ENCODE measurements around the gene KCTD5. TPM values are rescaled to one million over a fixed set of nuclear protein-coding genes. Genes with fewer than 3 reads are reported as not detected.
"Not testable (repeated sequence)": the region's sequence is repeated elsewhere in the genome, so short reads cannot be mapped to it uniquely, and the experiment has no call there.

The KCTD5 gene
- total RNA-seq, 1 experiment from 2014 or later, result 42.1 TPM

DNA sequence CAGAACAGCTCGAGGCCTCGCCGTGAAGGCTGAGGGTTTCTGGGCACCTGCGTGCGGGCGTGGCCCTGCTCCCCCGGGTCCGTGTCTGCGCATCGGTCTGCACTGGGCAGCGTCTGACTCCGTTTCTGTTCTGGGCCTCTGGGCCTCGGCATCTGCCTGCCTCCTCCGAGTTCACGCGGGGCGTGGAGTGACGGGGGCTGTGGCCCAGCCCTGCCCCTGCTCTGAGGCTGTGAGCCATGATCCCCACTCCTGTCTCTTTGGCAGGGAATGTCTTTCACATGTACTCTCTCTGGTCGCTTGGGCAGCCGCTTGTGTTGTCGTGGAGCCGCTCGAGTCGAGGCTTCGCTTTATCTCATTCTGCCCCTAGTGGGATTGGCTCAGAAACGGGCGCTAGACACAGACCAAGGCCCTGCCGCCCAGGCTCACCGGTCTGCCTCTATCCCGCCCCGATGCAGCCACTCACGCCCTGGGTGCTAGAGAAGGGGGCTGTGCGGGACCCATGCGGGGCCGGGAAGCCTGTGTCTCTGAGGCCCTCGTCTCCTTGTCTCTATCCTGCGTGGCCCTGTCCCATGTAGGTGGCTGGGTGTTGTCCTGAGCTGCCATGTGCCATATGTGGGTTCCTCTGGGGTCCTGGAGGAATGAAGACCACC, 14.4 kb downstream of the KCTD5 start:
- CTCF ChIA-PET; H3K4me2 ChIP-seq (ENCODE audit: low read length); DNase-seq (ENCODE audit: low read depth, low spot score); ATAC-seq; H3K27ac ChIP-seq (ENCODE audit: low read depth, low read length); BruUV-seq (replicated peaks); H3K9me3 ChIP-seq (ENCODE audit: control insufficient read depth in 1 of 2, insufficient read depth in 1 of 2, low read depth in 1 of 2, low read length in 2 of 2); H2AFZ ChIP-seq (ENCODE audit: low read depth, low read length, poor library complexity, severe bottlenecking); H3K4me1 ChIP-seq (ENCODE audit: control insufficient read depth in 1 of 2, insufficient read depth in 2 of 2, low read length in 2 of 2); H3K27me3 ChIP-seq (ENCODE audit: insufficient read depth, low read length); RAD21 ChIA-PET (ENCODE audit: low non-redundant PET in 1 of 2, low total read pairs in 2 of 2, uncharacterized antibody in 2 of 2, unreplicated experiment in 2 of 2); intact Hi-C loops (cut with micrococcal nuclease); H3K36me3 ChIP-seq (ENCODE audit: control insufficient read depth in 1 of 2, insufficient read depth in 2 of 2, low read length in 2 of 2); POLR2A ChIA-PET; H3K9ac ChIP-seq (ENCODE audit: low read length); H4K20me1 ChIP-seq (ENCODE audit: insufficient read depth); H3K4me3 ChIP-seq (replicated peaks in 1 of 2; ENCODE audit: low read depth in 1 of 2, low read length in 2 of 2); H3K9me2 ChIP-seq (ENCODE audit: insufficient read depth): not testable (repeated sequence)
- peaks cover 23% of the 10 kb centered on the region for H3K79me2 ChIP-seq (ENCODE audit: insufficient read depth, low read length)

- H3K4me1 ChIP-seq (ENCODE audit: control insufficient read depth in 1 of 2, insufficient read depth in 2 of 2, low read length in 2 of 2), result peaks cover 0 to 3% of the 10 kb centered on the region in 2 experiments; a peak in 2 of 4 replicates
- no peak overlapping the region for H3K4me3 ChIP-seq (replicated peaks in 1 of 2; ENCODE audit: low read depth in 1 of 2, low read length in 2 of 2)
- ChIA-PET POLR2A (no interaction called here), RAD21 (ENCODE audit: low non-redundant PET in 1 of 2, low total read pairs in 2 of 2, uncharacterized antibody in 2 of 2, unreplicated experiment in 2 of 2) (interaction anchor here in 1 of 2 experiments (0.5 kb wide), 1 partner anchor 705 kb away, joined by 8 read pairs; no protein-coding TSS in a partner anchor), CTCF (no interaction called here)
- H2AFZ ChIP-seq (ENCODE audit: low read depth, low read length, poor library complexity, severe bottlenecking), result no peak overlapping the region
- intact Hi-C loops (cut with micrococcal nuclease), result no loop called here
- H3K4me2 ChIP-seq (ENCODE audit: low read length), result no peak overlapping the region
- DNase-seq (ENCODE audit: low read depth, low spot score) (no peak), ATAC-seq (no peak)
- H3K9ac ChIP-seq (ENCODE audit: low read length), result no peak overlapping the region
- BruUV-seq (replicated peaks), result no TSS peak
- H3K9me2 ChIP-seq (ENCODE audit: insufficient read depth), result no peaks in the 10 kb centered on the region
- no peaks in the 10 kb centered on the region for H3K27me3 ChIP-seq (ENCODE audit: insufficient read depth, low read length)
- peaks cover 4 to 9% of the 10 kb centered on the region in 2 experiments; a peak in 3 of 4 replicates for H3K36me3 ChIP-seq (ENCODE audit: control insufficient read depth in 1 of 2, insufficient read depth in 2 of 2, low read length in 2 of 2)
- H3K9me3 ChIP-seq (ENCODE audit: control insufficient read depth in 1 of 2, insufficient read depth in 1 of 2, low read depth in 1 of 2, low read length in 2 of 2), result no peaks in the 10 kb centered on the region
- peaks cover 16% of the 10 kb centered on the region for H3K79me2 ChIP-seq (ENCODE audit: insufficient read depth, low read length)
- no peak overlapping the region for H3K27ac ChIP-seq (ENCODE audit: low read depth, low read length)
- H4K20me1 ChIP-seq (ENCODE audit: insufficient read depth), result no peaks in the 10 kb centered on the region
- TF ChIP-seq ZFX (IDR thresholded peaks at IDR 0.05) (no peak), EZH2 (IDR thresholded peaks at IDR 0.05) (no peak), FOSL1 (IDR thresholded peaks at IDR 0.05; ENCODE audit: low read depth) (no peak), CBX3 (IDR thresholded peaks at IDR 0.05; ENCODE audit: low read depth) (no peak), CEBPB (IDR thresholded peaks at IDR 0.05; ENCODE audit: low read depth) (no peak), ZNF274 (IDR thresholded peaks at IDR 0.05; ENCODE audit: low read depth, low read length) (no peak), SRF (IDR thresholded peaks at IDR 0.05; ENCODE audit: low read depth) (no peak), ELF1 (IDR thresholded peaks at IDR 0.05; ENCODE audit: borderline replicate concordance, low read depth) (no peak), TCF7L2 (IDR thresholded peaks at IDR 0.05; ENCODE audit: borderline replicate concordance, extremely low read depth, insufficient read depth, insufficient read length) (no peak), SP1 (IDR thresholded peaks at IDR 0.05; ENCODE audit: low read depth) (no peak), YY1 (IDR thresholded peaks at IDR 0.05; ENCODE audit: extremely low read depth, insufficient replicate concordance, low read depth, low read length) (no peak), ZBTB33 (IDR thresholded peaks at IDR 0.05; ENCODE audit: extremely low read depth, insufficient replicate concordance, low read length) (no peak)
- TF ChIP-seq, protein P1, sequence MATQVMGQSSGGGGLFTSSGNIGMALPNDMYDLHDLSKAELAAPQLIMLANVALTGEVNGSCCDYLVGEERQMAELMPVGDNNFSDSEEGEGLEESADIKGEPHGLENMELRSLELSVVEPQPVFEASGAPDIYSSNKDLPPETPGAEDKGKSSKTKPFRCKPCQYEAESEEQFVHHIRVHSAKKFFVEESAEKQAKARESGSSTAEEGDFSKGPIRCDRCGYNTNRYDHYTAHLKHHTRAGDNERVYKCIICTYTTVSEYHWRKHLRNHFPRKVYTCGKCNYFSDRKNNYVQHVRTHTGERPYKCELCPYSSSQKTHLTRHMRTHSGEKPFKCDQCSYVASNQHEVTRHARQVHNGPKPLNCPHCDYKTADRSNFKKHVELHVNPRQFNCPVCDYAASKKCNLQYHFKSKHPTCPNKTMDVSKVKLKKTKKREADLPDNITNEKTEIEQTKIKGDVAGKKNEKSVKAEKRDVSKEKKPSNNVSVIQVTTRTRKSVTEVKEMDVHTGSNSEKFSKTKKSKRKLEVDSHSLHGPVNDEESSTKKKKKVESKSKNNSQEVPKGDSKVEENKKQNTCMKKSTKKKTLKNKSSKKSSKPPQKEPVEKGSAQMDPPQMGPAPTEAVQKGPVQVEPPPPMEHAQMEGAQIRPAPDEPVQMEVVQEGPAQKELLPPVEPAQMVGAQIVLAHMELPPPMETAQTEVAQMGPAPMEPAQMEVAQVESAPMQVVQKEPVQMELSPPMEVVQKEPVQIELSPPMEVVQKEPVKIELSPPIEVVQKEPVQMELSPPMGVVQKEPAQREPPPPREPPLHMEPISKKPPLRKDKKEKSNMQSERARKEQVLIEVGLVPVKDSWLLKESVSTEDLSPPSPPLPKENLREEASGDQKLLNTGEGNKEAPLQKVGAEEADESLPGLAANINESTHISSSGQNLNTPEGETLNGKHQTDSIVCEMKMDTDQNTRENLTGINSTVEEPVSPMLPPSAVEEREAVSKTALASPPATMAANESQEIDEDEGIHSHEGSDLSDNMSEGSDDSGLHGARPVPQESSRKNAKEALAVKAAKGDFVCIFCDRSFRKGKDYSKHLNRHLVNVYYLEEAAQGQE (IDR thresholded peaks at IDR 0.05; ENCODE audit: low read depth), result no peak
- TF ChIP-seq, protein P2, sequence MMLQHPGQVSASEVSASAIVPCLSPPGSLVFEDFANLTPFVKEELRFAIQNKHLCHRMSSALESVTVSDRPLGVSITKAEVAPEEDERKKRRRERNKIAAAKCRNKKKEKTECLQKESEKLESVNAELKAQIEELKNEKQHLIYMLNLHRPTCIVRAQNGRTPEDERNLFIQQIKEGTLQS (IDR thresholded peaks at IDR 0.05), result no peak
Observed at GRCh38 chr16:2697401-2697948, 15.2 kb downstream of the KCTD5 start.
